Psoas muscle (tissue), 8 donors: Measurements from ENCODE around the gene LCN1. TPM values are rescaled to one million over a fixed set of nuclear protein-coding genes. Genes with fewer than 3 reads are reported as not detected.

Experiments used
- ATAC-seq, 4 donors: fragments of 200-7000 bp; cut with Tn5 transposase; one replicate each; pipeline ENCODE4 v1.9.1; 2020; ENCODE audit warnings: moderate library complexity in 3 of 4, mild to moderate bottlenecking in 2 of 4
- DNase-seq, 2 donors: peaks; one replicate each; pipeline ENCODE4 v3.0.0-alpha.2; 2020
- H3K27ac ChIP-seq: fragments of 200-600 bp; one replicate; pipeline ENCODE4 v1.8.0; 2022
- H3K27me3 ChIP-seq, 3 donors: fragments of 200-600 bp in 1 of 3; one replicate each; pipeline versions ENCODE4 v1.6.1 to v1.8.0; 2013 to 2022; ENCODE audit warnings: low read length in 2 of 3, mild to moderate bottlenecking in 2 of 3, moderate library complexity in 1 of 3; ENCODE audit not compliant: insufficient read depth in 3 of 3
- H3K36me3 ChIP-seq, 2 donors: fragments of 200-600 bp in 1 of 2; one replicate each; pipeline versions ENCODE4 v1.6.1 to v1.8.0; 2013 to 2022; ENCODE audit warnings: low read depth in 1 of 2, mild to moderate bottlenecking in 1 of 2, moderate library complexity in 1 of 2; ENCODE audit not compliant: insufficient read depth in 1 of 2
- H3K4me1 ChIP-seq: fragments of 200-600 bp; one replicate; pipeline ENCODE4 v1.8.0; 2022
- H3K4me3 ChIP-seq: fragments of 200-600 bp; one replicate; pipeline ENCODE4 v1.8.0; 2022; ENCODE audit warnings: mild to moderate bottlenecking
- H3K9me3 ChIP-seq: fragments of 200-600 bp; one replicate; pipeline ENCODE4 v1.8.0; 2022
- WGBS, 3 donors: extraction: QIAGEN DNeasy Blood & Tissue Kit; methylation state at CpG; one replicate each; pipeline versions ENCODE4 v1.1.6 to v1.1.7; 2013; 5-methylcytosine and 5-hydroxymethylcytosine counted together
- intact Hi-C, 2 donors: fragments of 100-400 bp; cut with DNase I; formaldehyde crosslinking; loops; one replicate each; pipeline versions ENCODE4 v1.11.0 to v1.14.2; 2022
- polyA plus RNA-seq, 3 donors: library from polyadenylated mRNA; stranded (reverse); fragments of 200-250 nt; gene quantifications; one replicate each; pipeline ENCODE4 v1.2.3, GENCODE V29; 2013
- total RNA-seq, 4 donors: library from RNA; stranded (reverse); fragmentation: NEBNext Ultra II Directional in 2 of 4; extraction: Animal tissue kit (Norgen Biotek cat#: 25700) in 2 of 4; gene quantifications; one replicate each; pipeline versions ENCODE4 v1.2.1 to v1.2.4, GENCODE V29; 2021 to 2023
- TF ChIP-seq, protein P1 (sequence below): fragments of 200-600 bp; IDR thresholded peaks from one replicate; pipeline ENCODE4 v1.8.0; 2022; ENCODE audit warnings: antibody characterized with exemption
- donor health status: healthy with polysubstance abuse.
- donor health status: DM: no; HTN: no; CAD: no; lungs with moderate emphysema.
- donor health status: Bipolar disorder and iron deficiency.
- donor health status: healthy.
- donor health status: DM: yes; HTN: yes; CAD: no.
- donor health status: DM: no; HTN: no; CAD: no.
- donor health status: DM: no; HTN: no; CAD: no.
- donor health status: DM: yes; HTN: yes; CAD: no.

Gene LCN1
- total and polyA plus RNA-seq, 7 donors = 0.71 TPM; not detected in 6

DNA sequence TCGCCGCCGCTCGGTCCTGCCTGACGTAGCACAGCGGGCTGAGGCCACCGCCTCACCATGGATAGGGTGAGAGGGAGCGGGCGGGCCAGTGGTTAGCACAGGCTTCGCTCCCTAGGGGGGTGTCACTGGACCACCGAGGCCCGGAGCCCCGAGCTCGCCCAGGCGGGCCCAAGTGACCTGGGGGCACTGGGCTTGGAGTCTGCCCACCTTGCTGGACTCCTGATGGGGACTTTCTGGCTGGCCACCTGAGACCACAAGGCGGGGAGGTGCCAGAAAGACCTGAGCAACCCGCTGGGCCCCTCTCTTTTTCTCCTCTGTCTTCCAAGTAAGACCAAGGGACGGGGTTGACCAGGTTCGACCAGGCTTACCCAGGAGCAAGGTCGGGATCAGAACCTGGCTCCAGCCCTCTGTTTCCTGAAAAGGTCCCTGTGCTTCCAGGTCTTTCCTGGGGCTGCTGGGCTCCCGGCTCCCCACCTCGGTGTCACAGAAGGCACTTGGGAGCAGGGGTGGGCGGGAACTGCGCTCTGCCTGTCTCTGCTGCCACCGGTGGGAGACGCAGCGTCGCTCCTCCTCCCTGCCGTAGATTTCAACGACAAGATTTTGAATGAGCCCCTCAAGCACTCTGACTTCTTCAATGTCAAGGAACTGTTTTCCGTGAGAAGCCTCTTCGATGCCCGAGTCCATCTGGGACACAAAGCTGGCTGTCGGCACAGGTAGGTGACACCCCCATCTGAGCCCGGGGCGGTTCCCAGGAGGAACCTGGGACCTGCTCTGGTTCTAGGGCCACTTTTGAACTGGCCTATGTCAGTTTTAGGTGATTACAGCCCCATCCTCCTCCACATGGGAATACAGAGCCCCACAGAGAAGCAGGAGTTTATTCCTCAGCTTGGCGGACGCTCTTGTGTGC, 19.7 kb upstream of the LCN1 start:
- WGBS, 3 donors = 42 to 44% (median 44%) methylated on average over 35 to 38 of the region's 38 CpGs
- no peaks in the 10 kb centered on the region for H3K27me3 ChIP-seq
- peak overlapping the region; percentile 65 for H3K27ac ChIP-seq
- H3K4me1 ChIP-seq = peaks cover 10% of the 10 kb centered on the region
- peaks cover 0 to 32% of the 10 kb centered on the region in 2 donors for H3K36me3 ChIP-seq
- TF ChIP-seq, protein P1, sequence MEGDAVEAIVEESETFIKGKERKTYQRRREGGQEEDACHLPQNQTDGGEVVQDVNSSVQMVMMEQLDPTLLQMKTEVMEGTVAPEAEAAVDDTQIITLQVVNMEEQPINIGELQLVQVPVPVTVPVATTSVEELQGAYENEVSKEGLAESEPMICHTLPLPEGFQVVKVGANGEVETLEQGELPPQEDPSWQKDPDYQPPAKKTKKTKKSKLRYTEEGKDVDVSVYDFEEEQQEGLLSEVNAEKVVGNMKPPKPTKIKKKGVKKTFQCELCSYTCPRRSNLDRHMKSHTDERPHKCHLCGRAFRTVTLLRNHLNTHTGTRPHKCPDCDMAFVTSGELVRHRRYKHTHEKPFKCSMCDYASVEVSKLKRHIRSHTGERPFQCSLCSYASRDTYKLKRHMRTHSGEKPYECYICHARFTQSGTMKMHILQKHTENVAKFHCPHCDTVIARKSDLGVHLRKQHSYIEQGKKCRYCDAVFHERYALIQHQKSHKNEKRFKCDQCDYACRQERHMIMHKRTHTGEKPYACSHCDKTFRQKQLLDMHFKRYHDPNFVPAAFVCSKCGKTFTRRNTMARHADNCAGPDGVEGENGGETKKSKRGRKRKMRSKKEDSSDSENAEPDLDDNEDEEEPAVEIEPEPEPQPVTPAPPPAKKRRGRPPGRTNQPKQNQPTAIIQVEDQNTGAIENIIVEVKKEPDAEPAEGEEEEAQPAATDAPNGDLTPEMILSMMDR = no peak
- ATAC-seq = no peak
- H3K9me3 ChIP-seq = no peaks in the 10 kb centered on the region
- H3K4me3 ChIP-seq = peak overlapping the region; percentile 86
- intact Hi-C loops = loop anchor here in 1 of 2 donors (10.0 kb wide), 1 partner anchor 1367 kb away; the partner anchor contains the start of gene WDR5
- no peak for DNase-seq

- ATAC-seq = no peak
- TF ChIP-seq, protein P1 = no peak
- 81 to 85% (median 82%) methylated on average over 15 of the region's 15 CpGs for WGBS, 3 donors
- no peaks in the 10 kb centered on the region for H3K27me3 ChIP-seq
- H3K4me1 ChIP-seq = peaks cover 10% of the 10 kb centered on the region
- peak overlapping the region; percentile 86 for H3K4me3 ChIP-seq
- peaks cover 0 to 32% of the 10 kb centered on the region in 2 donors for H3K36me3 ChIP-seq
- H3K27ac ChIP-seq = no peak overlapping the region
- H3K9me3 ChIP-seq = no peaks in the 10 kb centered on the region
- intact Hi-C loops = loop anchor here in 1 of 2 donors (10.0 kb wide), 1 partner anchor 1368 kb away; the partner anchor contains the start of gene WDR5
- DNase-seq = no peak
Measured at GRCh38 chr9:135502168-135502872, 18.9 kb upstream of the LCN1 start.

DNA sequence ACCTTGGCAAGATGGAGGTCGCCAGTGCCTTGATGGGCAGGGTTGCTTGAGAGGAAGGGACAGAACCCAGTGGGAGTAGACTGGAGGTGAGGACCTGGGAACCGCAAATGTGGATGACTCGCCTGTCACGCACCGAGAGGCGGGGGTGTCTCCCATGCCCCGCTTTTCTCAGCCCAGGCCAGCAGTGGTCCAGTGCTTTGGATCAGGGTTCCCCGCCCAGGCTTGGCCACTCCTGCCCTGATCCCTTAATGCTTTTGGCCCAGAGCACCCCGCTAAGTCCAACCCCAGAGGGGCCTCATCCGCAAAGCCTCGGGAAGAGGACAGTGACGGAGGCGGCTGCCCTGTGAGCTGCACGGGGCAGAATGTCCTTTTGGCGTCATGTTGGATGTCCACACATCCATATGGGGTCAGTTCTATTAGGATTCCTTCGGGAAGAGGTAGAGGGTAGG, 18.3 kb upstream of the LCN1 start:
- Histone ChIP-seq H3K4me3 (no peak overlapping the region), H3K9me3 (no peaks in the 10 kb centered on the region), H3K27me3 (no peaks in the 10 kb centered on the region), H3K27ac (no peak overlapping the region), H3K4me1 (peaks cover 10% of the 10 kb centered on the region), H3K36me3 (peaks cover 0 to 32% of the 10 kb centered on the region in 2 donors)
- 88 to 91% (median 89%) methylated on average over 15 to 16 of the region's 16 CpGs for WGBS, 3 donors
- intact Hi-C loops = loop anchor here in 1 of 2 donors (10.0 kb wide), 1 partner anchor 1368 kb away; the partner anchor contains the start of gene WDR5
- DNase-seq (no peak), ATAC-seq (no peak)
- TF ChIP-seq, protein P1 = no peak

DNA sequence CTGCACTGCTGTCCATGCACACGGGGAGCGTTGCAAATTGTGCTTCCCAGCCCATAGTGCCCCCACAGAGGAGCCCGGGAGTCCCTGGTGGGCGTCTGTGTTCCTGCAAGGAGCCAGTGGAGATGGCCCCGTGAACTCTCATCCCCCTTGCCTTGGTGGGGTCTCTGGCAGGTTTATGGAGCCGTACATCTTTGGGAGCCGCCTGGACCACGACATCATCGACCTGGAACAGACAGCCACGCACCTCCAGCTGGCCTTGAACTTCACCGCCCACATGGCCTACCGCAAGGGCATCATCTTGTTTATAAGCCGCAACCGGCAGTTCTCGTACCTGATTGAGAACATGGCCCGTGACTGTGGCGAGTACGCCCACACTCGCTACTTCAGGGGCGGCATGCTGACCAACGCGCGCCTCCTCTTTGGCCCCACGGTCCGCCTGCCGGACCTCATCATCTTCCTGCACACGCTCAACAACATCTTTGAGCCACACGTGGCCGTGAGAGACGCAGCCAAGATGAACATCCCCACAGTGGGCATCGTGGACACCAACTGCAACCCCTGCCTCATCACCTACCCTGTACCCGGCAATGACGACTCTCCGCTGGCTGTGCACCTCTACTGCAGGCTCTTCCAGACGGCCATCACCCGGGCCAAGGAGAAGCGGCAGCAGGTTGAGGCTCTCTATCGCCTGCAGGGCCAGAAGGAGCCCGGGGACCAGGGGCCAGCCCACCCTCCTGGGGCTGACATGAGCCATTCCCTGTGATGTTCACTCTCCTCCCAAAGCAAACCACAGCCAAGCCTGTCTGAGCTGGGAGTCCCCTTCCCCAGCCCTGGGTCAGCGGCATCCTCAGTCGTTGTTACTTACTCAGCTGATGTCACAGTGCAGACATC, 17.6 kb upstream of the LCN1 start:
- no peak for ATAC-seq
- H3K36me3 ChIP-seq = peaks cover 0 to 32% of the 10 kb centered on the region in 2 donors
- WGBS, 3 donors = 85 to 86% (median 85%) methylated on average over 41 of the region's 41 CpGs
- TF ChIP-seq, protein P1 = no peak
- no peak overlapping the region for H3K4me3 ChIP-seq
- no peak for DNase-seq
- peaks cover 0 to 4% (median 0%) of the 10 kb centered on the region in 3 donors for H3K27me3 ChIP-seq
- H3K4me1 ChIP-seq = peaks cover 10% of the 10 kb centered on the region
- intact Hi-C loops = loop anchor here in 1 of 2 donors (10.0 kb wide), 1 partner anchor 1369 kb away; the partner anchor contains the start of gene WDR5
- H3K27ac ChIP-seq = no peak overlapping the region
- H3K9me3 ChIP-seq = no peaks in the 10 kb centered on the region
